Progenitor cell of endocrine pancreas (in vitro differentiated cells): ENCODE measurements around the gene LARP1. TPM values are rescaled to one million over a fixed set of nuclear protein-coding genes. Genes with fewer than 3 reads are reported as not detected.
"Not testable (repeated sequence)": the region's sequence is repeated elsewhere in the genome, so short reads cannot be mapped to it uniquely, and the experiment has no call there.

Experiments used
- DNase-seq: peaks from one replicate; pipeline ENCODE4 v3.0.0; 2021; ENCODE audit warnings: low spot score; ENCODE audit not compliant: unreplicated experiment
- H3K27ac Mint-ChIP-seq: 2 replicates; pipeline ENCODE4 v1.8.0; 2021; ENCODE audit warnings: mild to moderate bottlenecking, moderate library complexity, mixed read lengths
- H3K27me3 Mint-ChIP-seq: 2 replicates; pipeline ENCODE4 v1.8.0; 2021; ENCODE audit warnings: mixed read lengths
- H3K36me3 Mint-ChIP-seq: 2 replicates; pipeline ENCODE4 v1.8.0; 2022; ENCODE audit warnings: mixed read lengths; ENCODE audit not compliant: insufficient read depth
- H3K4me1 Mint-ChIP-seq: 2 replicates; pipeline ENCODE4 v1.8.0; 2021; ENCODE audit warnings: low read depth, mixed read lengths
- H3K4me3 Mint-ChIP-seq: 2 replicates; pipeline ENCODE4 v1.8.0; 2021; ENCODE audit warnings: low read depth, mild to moderate bottlenecking, moderate library complexity, mixed read lengths
- H3K9me3 Mint-ChIP-seq: 2 replicates; pipeline ENCODE4 v1.8.0; 2021; ENCODE audit warnings: low read depth, mixed read lengths
- CTCF ChIP-seq: fragments of 200-600 bp; sonication (generic); IDR thresholded peaks from one replicate; pipeline ENCODE4 v1.5.0; 2021; ENCODE audit warnings: antibody characterized with exemption, mild to moderate bottlenecking; ENCODE audit not compliant: unreplicated experiment
- total RNA-seq: library from RNA; stranded (reverse); gene quantifications from 2 replicates; pipeline ENCODE4 v1.2.1, GENCODE V29; 2021

LARP1 gene
- total RNA-seq, 1 donor from 2014 or later = 225 TPM

- Mint-ChIP-seq H3K4me1 (peaks cover 2% of the 10 kb centered on the region), H3K27me3 (no peaks in the 10 kb centered on the region), H3K27ac (no peak overlapping the region), H3K4me3 (no peak overlapping the region), H3K9me3 (peaks cover 5% of the 10 kb centered on the region), H3K36me3 (peaks cover 4% of the 10 kb centered on the region)
- no peak for TF ChIP-seq CTCF
- DNase-seq = no peak
These were observed 26.1 kb upstream of the LARP1 start for GRCh38 chr5:154728939-154729588.

- no peaks in the 10 kb centered on the region for H3K27me3 Mint-ChIP-seq
- peaks cover 4% of the 10 kb centered on the region for H3K36me3 Mint-ChIP-seq
- TF ChIP-seq CTCF = no peak
- peaks cover 2% of the 10 kb centered on the region for H3K4me1 Mint-ChIP-seq
- peaks cover 5% of the 10 kb centered on the region for H3K9me3 Mint-ChIP-seq
- H3K4me3 Mint-ChIP-seq = no peak overlapping the region
- DNase-seq = no peak
- no peak overlapping the region for H3K27ac Mint-ChIP-seq
These were observed 25.6 kb upstream of the LARP1 start for GRCh38 chr5:154729613-154730012.

- H3K4me3 Mint-ChIP-seq, H3K4me1 Mint-ChIP-seq, H3K9me3 Mint-ChIP-seq, H3K27me3 Mint-ChIP-seq, DNase-seq, H3K27ac Mint-ChIP-seq, H3K36me3 Mint-ChIP-seq: not testable (repeated sequence)
These were observed 24.4 kb upstream of the LARP1 start for GRCh38 chr5:154730761-154731160.

GRCh38 chr5:154732212-154732611 is 23.0 kb upstream of the LARP1 start:
- no peak for TF ChIP-seq CTCF
- DNase-seq = no peak
- peaks cover under 1% of the 10 kb centered on the region for H3K4me1 Mint-ChIP-seq
- H3K36me3 Mint-ChIP-seq = peaks cover 4% of the 10 kb centered on the region
- no peak overlapping the region for H3K27ac Mint-ChIP-seq
- H3K27me3 Mint-ChIP-seq = no peaks in the 10 kb centered on the region
- H3K9me3 Mint-ChIP-seq = peaks cover 5% of the 10 kb centered on the region
- H3K4me3 Mint-ChIP-seq = no peak overlapping the region

GRCh38 chr5:154734370-154735248 is 20.6 kb upstream of the LARP1 start:
- H3K27ac Mint-ChIP-seq = no peak overlapping the region
- H3K4me3 Mint-ChIP-seq = no peak overlapping the region
- DNase-seq = no peak
- peaks cover 2% of the 10 kb centered on the region for H3K36me3 Mint-ChIP-seq
- no peak for TF ChIP-seq CTCF
- peaks cover 2% of the 10 kb centered on the region for H3K4me1 Mint-ChIP-seq
- H3K27me3 Mint-ChIP-seq = no peaks in the 10 kb centered on the region
- H3K9me3 Mint-ChIP-seq = peaks cover under 1% of the 10 kb centered on the region

- H3K9me3 Mint-ChIP-seq, H3K4me1 Mint-ChIP-seq, H3K4me3 Mint-ChIP-seq, DNase-seq, H3K27me3 Mint-ChIP-seq, H3K27ac Mint-ChIP-seq, H3K36me3 Mint-ChIP-seq: not testable (repeated sequence)
These were observed 19.8 kb upstream of the LARP1 start for GRCh38 chr5:154735362-154735761.

- not testable (repeated sequence) for DNase-seq, H3K4me1 Mint-ChIP-seq, H3K9me3 Mint-ChIP-seq, H3K27ac Mint-ChIP-seq, H3K36me3 Mint-ChIP-seq, H3K27me3 Mint-ChIP-seq, H3K4me3 Mint-ChIP-seq
These were observed 18.8 kb upstream of the LARP1 start for GRCh38 chr5:154736372-154736771.
